Erythroblast (primary cell): ENCODE measurements around the gene RNF220.

Experiments
- GATA1 ChIP-seq: IDR thresholded peaks from 2 replicates; pipeline ENCODE4 v1.6.1; 2011; ENCODE audit warnings: low read depth, mild to moderate bottlenecking, control low read depth, low read length, moderate library complexity
- POLR2A ChIP-seq: IDR thresholded peaks from 2 replicates; pipeline ENCODE4 v1.6.1; 2011; ENCODE audit warnings: mild to moderate bottlenecking, low read length

- TF ChIP-seq POLR2A (no peak), GATA1 (no peak)
Observed at GRCh38 chr1:44641126-44642102, 236.4 kb downstream of the RNF220 start.
